Retinal pigment epithelial cell (primary cell): Measurements from ENCODE around the gene RAB29.
"Not testable (repeated sequence)": the region's sequence is repeated elsewhere in the genome, so short reads cannot be mapped to it uniquely, and the experiment has no call there.

Experiments used
- DNase-seq: peaks from one replicate; pipeline ENCODE4 v3.0.0-alpha.2; 2010; ENCODE audit warnings: low read depth
- H3K4me3 ChIP-seq: 2 replicates; pipeline ENCODE4 v1.5.1; 2011; ENCODE audit warnings: mild to moderate bottlenecking, low read length, control low read depth, moderate library complexity
- TF ChIP-seq, protein P1 (sequence below): conservative IDR thresholded peaks from 2 replicates; pipeline ENCODE4 v1.5.1; 2011; ENCODE audit warnings: low read depth, low read length, control low read depth, inconsistent platforms

Gene RAB29

DNA sequence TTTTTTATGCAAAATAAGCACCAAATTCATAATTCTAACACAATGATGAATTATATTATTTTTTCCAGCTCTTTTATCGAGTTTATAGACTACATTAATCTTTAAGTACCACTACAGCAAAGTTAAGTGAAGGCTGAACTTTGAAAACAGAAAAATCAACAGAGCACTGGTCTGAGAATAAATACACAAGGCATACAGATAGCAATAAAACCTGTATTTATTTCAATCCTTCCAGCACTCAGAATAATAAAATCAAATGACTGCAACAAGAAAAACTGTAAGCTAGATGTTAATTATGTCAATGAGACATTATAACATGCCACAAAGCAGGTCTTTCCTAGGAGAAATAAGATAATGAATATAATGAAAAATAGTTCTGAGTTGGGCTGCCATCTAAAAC, 49.8 kb downstream of the RAB29 start:
- no peak for DNase-seq
- H3K4me3 ChIP-seq = no peak overlapping the region
- TF ChIP-seq, protein P1, sequence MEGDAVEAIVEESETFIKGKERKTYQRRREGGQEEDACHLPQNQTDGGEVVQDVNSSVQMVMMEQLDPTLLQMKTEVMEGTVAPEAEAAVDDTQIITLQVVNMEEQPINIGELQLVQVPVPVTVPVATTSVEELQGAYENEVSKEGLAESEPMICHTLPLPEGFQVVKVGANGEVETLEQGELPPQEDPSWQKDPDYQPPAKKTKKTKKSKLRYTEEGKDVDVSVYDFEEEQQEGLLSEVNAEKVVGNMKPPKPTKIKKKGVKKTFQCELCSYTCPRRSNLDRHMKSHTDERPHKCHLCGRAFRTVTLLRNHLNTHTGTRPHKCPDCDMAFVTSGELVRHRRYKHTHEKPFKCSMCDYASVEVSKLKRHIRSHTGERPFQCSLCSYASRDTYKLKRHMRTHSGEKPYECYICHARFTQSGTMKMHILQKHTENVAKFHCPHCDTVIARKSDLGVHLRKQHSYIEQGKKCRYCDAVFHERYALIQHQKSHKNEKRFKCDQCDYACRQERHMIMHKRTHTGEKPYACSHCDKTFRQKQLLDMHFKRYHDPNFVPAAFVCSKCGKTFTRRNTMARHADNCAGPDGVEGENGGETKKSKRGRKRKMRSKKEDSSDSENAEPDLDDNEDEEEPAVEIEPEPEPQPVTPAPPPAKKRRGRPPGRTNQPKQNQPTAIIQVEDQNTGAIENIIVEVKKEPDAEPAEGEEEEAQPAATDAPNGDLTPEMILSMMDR = no peak

DNA sequence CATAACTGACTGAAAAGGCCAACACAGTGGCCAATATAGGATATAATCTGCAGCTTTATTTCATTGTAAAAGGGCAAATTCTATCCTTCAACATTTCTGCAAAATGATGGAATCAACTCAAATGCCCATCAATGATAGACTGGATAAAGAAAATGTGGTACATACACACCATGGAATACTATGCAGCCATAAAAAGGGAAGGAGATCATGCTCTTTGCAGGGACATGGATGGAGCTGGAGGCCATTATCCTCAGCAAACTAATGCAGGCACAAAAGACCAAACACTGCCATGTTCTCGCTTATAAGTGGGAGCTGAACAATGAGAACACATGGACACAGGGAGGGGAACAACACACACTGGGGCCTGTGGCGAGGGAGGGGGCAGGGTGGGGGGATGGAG, 54.5 kb downstream of the RAB29 start:
- DNase-seq, H3K4me3 ChIP-seq: not testable (repeated sequence)

DNA sequence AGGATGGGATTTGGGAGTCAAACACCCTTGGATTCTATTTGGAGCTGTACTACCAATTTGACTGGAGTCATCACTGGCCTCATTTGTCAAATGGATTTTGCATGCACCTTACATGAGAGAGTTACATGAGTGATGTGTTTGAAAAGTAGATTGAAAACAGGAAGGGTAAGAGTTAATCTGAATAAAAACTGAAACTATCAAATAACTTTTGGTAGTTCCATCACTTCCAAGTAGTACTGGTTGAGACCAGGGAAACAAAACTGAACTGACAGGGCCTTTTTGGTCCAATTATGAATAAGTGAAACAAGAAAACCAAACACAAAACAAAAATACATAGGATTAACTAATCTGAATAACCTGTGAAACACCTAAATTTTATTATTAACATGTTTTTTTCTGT, 55.5 kb downstream of the RAB29 start:
- H3K4me3 ChIP-seq = no peak overlapping the region
- no peak for DNase-seq
- TF ChIP-seq, protein P1 = no peak

DNA sequence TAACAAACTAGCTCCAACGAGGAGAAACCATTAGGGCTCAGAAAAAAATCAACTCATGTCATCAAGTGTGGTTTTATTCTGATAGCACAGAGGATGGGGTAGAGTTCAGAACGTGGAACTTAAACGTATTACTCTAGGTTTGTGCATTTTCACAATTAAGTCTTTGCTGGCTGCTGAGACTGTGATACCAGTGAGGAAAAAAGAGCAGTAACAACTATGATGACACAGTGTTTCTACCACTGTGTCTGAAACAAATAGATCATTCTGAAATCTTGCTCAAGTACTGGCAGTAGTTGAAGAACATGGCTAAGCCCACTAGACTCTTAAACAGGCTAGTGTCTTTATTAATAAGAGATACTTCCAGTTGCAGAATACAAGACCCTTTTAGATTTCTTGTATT, 56.3 kb downstream of the RAB29 start:
- no peak for DNase-seq
- TF ChIP-seq, protein P1 = no peak
- H3K4me3 ChIP-seq = no peak overlapping the region
